Ectodermal cell (in vitro differentiated cells): ENCODE measurements around the gene RANBP10.
"Not testable (repeated sequence)": the region's sequence is repeated elsewhere in the genome, so short reads cannot be mapped to it uniquely, and the experiment has no call there.

Experiments
- H3K27ac ChIP-seq: 2 replicates; pipeline ENCODE4 v1.7.0; 2013; ENCODE audit warnings: mild to moderate bottlenecking, low read depth, low read length; ENCODE audit not compliant: insufficient read depth, poor library complexity, severe bottlenecking
- H3K27me3 ChIP-seq: 2 replicates; pipeline ENCODE4 v1.7.0; 2013; ENCODE audit warnings: mild to moderate bottlenecking, low read length; ENCODE audit not compliant: insufficient read depth, control insufficient read depth, poor library complexity, severe bottlenecking
- H3K36me3 ChIP-seq: one replicate; pipeline ENCODE4 v1.7.0; 2013; ENCODE audit warnings: low read length; ENCODE audit not compliant: control insufficient read depth, insufficient read depth
- H3K4me1 ChIP-seq: one replicate; pipeline ENCODE4 v1.7.0; 2013; ENCODE audit warnings: low read length; ENCODE audit not compliant: control insufficient read depth, insufficient read depth
- H3K4me3 ChIP-seq: 2 replicates; pipeline ENCODE4 v1.7.0; 2013; ENCODE audit warnings: low read depth, low read length, control low read depth; ENCODE audit not compliant: insufficient read depth
- H3K9me3 ChIP-seq: 2 replicates; pipeline ENCODE4 v1.7.0; 2013; ENCODE audit warnings: mild to moderate bottlenecking, low read length, moderate library complexity; ENCODE audit not compliant: control insufficient read depth
- WGBS, 2 experiments: methylation state at CpG; one replicate each; pipeline ENCODE4 v1.1.7; 2013; ENCODE audit warnings: missing lambda C conversion rate in 2 of 2; 5-methylcytosine and 5-hydroxymethylcytosine counted together

RANBP10 gene

DNA sequence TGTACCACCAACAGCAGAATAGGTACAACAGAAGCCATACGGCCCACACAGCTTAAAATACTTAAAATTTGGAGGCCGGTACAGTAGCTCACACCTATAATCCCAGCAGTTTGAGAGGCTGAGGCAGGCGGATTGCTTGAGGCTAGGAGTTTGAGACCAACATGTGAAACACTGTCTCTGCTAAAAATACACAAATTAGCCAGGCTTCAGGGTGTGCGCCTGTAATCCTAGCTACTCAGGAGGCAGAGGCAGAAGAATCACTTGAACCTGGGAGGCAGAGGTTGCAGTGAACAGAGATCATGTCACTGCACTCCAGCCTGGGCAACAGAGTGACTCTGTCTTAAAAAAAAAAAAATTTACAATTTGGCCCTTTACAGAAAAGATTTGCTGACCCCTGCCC is 104.2 kb downstream of the RANBP10 start:
- no peak overlapping the region for H3K27ac ChIP-seq
- H3K9me3 ChIP-seq: no peaks in the 10 kb centered on the region
- no peaks in the 10 kb centered on the region for H3K36me3 ChIP-seq
- H3K27me3 ChIP-seq: no peaks in the 10 kb centered on the region
- 92 to 93% methylated on average over 4 of the region's 4 CpGs for WGBS, 2 experiments
- H3K4me1 ChIP-seq: peaks cover 7% of the 10 kb centered on the region
- H3K4me3 ChIP-seq: no peak overlapping the region

- Histone ChIP-seq H3K4me3 (no peak overlapping the region), H3K4me1 (peaks cover 7% of the 10 kb centered on the region), H3K27ac (no peak overlapping the region), H3K27me3 (no peaks in the 10 kb centered on the region), H3K9me3 (no peaks in the 10 kb centered on the region), H3K36me3 (no peaks in the 10 kb centered on the region)
- WGBS, 2 experiments: 94 to 100% methylated on average over 1 of the region's 1 CpG
These were observed 104.9 kb downstream of the RANBP10 start for GRCh38 chr16:67701420-67701819.

- Histone ChIP-seq H3K36me3 (no peaks in the 10 kb centered on the region), H3K9me3 (no peaks in the 10 kb centered on the region), H3K27ac (no peak overlapping the region), H3K4me3 (no peak overlapping the region), H3K4me1 (peaks cover 7% of the 10 kb centered on the region), H3K27me3 (no peaks in the 10 kb centered on the region)
- WGBS, 2 experiments: 95% methylated on average over 7 of the region's 7 CpGs
These were observed 107.1 kb downstream of the RANBP10 start for GRCh38 chr16:67699265-67699664.

GRCh38 chr16:67697422-67698185 is 108.8 kb downstream of the RANBP10 start:
- Histone ChIP-seq H3K4me1 (peaks cover 7% of the 10 kb centered on the region), H3K9me3 (no peaks in the 10 kb centered on the region), H3K27me3 (no peaks in the 10 kb centered on the region), H3K4me3 (no peak overlapping the region), H3K36me3 (no peaks in the 10 kb centered on the region), H3K27ac (no peak overlapping the region)
- 94% methylated on average over 4 of the region's 4 CpGs for WGBS, 2 experiments

DNA sequence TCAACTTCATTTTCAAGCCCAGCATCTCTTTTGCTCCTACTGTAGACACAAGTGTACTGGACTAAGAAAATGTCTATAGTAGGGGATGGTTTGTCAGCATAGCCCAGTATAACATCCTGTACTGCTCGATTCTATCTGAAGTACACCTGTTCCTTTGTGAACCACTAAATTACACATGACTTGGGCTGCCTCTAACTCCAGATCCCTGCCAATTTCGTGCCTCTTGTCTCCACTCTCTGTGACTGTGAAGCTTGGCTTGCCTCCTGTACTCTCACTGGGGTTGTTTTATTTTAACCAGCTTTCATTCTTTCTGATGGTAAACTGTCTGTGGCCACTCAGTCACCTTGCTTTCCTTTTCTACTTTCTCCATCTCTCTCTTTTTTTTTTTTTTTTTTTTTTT is 111.7 kb downstream of the RANBP10 start:
- H3K4me3 ChIP-seq: no peak overlapping the region
- H3K9me3 ChIP-seq: no peaks in the 10 kb centered on the region
- H3K36me3 ChIP-seq: peaks cover 2% of the 10 kb centered on the region
- no peaks in the 10 kb centered on the region for H3K27me3 ChIP-seq
- H3K4me1 ChIP-seq: no peaks in the 10 kb centered on the region
- H3K27ac ChIP-seq: no peak overlapping the region
- 89 to 94% methylated on average over 2 of the region's 2 CpGs for WGBS, 2 experiments

DNA sequence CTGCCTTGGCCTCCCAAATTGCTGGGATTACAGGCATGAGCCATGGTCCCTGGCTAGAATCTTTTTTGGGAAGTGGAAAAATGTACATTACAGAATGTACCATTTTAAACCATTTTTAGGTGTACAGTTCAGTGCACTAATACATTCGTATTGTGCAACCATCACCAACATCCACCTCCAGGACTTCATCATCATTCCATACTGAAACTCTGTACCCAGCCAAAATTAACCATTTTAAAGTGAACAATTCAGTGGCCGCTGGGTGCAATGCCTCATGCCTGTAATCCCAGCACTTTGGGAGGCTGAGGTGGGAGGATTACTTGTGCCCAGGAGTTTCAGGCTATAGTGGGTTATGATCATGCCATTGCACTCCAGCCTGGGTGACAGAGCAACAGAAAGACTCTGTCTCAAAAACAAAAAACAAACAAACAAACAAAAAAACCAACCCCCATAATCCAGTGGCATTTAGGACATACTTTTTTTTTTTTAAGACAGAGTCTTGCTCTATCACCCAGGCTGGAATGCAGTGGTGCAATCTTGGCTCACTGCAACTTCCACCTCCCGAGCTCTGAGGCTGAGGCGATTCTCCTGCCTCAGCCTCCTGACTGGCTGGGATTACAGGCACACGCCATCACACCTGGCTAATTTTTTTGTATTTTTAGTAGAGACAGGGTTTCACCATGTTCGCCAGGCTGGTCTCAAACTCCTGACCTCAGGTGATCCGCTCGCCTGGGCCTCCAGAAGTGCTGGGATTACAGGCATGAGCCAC is 112.7 kb downstream of the RANBP10 start:
- H3K4me1 ChIP-seq, H3K9me3 ChIP-seq, H3K27ac ChIP-seq, H3K36me3 ChIP-seq, H3K4me3 ChIP-seq, H3K27me3 ChIP-seq: not testable (repeated sequence)
- 95 to 96% methylated on average over 8 of the region's 8 CpGs for WGBS, 2 experiments

- Histone ChIP-seq H3K9me3 (no peaks in the 10 kb centered on the region), H3K4me1 (no peaks in the 10 kb centered on the region), H3K36me3 (peaks cover 14% of the 10 kb centered on the region), H3K4me3 (no peak overlapping the region), H3K27me3 (no peaks in the 10 kb centered on the region), H3K27ac (no peak overlapping the region)
- WGBS, 2 experiments: 92 to 94% methylated on average over 17 of the region's 17 CpGs
These were observed 120.8 kb downstream of the RANBP10 start for GRCh38 chr16:67685388-67686112.

- Histone ChIP-seq H3K36me3 (peaks cover 11% of the 10 kb centered on the region), H3K4me3 (no peak overlapping the region), H3K9me3 (no peaks in the 10 kb centered on the region), H3K27ac (no peak overlapping the region), H3K27me3 (no peaks in the 10 kb centered on the region), H3K4me1 (no peaks in the 10 kb centered on the region)
- 94 to 98% methylated on average over 4 of the region's 4 CpGs for WGBS, 2 experiments
These were observed 122.6 kb downstream of the RANBP10 start for GRCh38 chr16:67683767-67684166.

DNA sequence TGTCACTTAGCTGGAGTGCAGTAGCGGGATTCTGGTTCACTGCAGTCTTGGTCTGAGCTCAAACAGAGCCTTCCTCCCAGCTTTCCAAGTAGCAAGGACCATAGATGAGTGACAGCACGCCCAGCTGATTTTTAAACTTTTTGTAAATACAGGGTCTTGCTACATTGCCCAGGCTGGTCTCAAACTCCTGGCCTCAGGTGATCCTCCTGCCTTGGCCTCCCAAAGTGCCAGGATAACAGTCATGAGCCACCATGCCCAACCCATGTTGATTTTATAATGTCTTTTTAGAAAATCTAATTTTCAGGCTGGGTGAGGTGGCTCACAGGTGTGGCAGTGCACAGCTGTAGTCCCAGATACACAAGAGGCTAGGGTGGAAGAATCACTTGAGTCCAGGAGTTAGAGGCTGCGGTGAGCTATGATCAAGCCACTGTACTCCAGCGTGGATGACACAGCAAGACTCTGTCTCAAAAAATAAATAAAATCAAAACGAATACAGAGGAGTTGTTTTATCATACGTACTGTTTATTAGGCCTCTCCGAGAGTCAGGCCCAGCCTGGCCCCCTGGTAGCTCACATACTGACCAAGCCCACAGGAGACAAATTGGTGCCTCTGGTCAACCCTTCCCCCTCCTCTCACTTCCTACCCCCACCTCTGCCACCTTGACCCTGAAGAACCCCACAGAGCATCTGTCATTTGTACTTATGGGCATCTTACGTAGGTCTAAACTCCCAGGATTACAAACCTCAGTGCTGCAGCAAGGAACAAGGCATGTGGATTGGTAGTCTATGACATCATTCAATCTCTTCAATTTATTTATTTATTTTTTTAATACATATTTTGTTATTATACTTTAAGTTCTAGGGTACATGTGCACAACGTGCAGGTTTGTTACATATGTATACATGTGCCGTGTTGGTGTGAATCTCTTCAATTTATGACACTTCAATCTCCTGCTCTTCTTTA is 126.1 kb downstream of the RANBP10 start:
- Histone ChIP-seq H3K36me3 (peaks cover 7% of the 10 kb centered on the region), H3K9me3 (no peaks in the 10 kb centered on the region), H3K27ac (no peak overlapping the region), H3K4me3 (no peak overlapping the region), H3K27me3 (no peaks in the 10 kb centered on the region), H3K4me1 (no peaks in the 10 kb centered on the region)
- 95 to 96% methylated on average over 10 of the region's 10 CpGs for WGBS, 2 experiments
